K562 (cell line): ENCODE results near the gene GNAQ. TPM values are rescaled to one million over a fixed set of nuclear protein-coding genes. Genes with fewer than 3 reads are reported as not detected.

Experiments used
- ATAC-seq: fragments of 200-7000 bp; cut with Tn5 transposase; 3 replicates; pipeline ENCODE4 v1.9.1; 2020; ENCODE audit warnings: moderate library complexity
- BruUV-seq: library from RNA; stranded (reverse); fragments of 400-500 nt; replicated peaks from 2 replicates; lab custom pipeline; 2021; lab: Mats Ljungman, UMichigan
- CTCF ChIA-PET: fragments of 300-600 bp; formaldehyde crosslinking; extraction: SDS; loops from one replicate; lab custom pipeline; 2021; ENCODE audit warnings: low intra/inter-chr PET ratio; lab: Yijun Ruan, JAX
- POLR2A ChIA-PET: fragments of 300-600, 350-650 bp; sonication (Branson Sonifier 250); formaldehyde crosslinking; extraction: SDS; loops from one replicate; lab custom pipeline; 2021; ENCODE audit warnings: antibody characterized with exemption, inconsistent platforms; lab: Yijun Ruan, JAX
- DNase-seq, 4 experiments: peaks; one replicate each; pipeline versions ENCODE4 v3.0.0 to v3.0.0-alpha.2; 2011 to 2018; ENCODE audit warnings: low spot score in 3 of 4, mixed read lengths in 3 of 4; ENCODE audit errors: extremely low read depth in 1 of 4
- FAIRE-seq: peaks from 2 replicates; lab custom pipeline; 2011; peaks lifted over from hg19 to GRCh38; lab: Jason Lieb, UNC
- H2AFZ ChIP-seq: 2 replicates; pipeline ENCODE4 v1.6.0; 2011; ENCODE audit warnings: low read depth, low read length, control low read depth, inconsistent platforms
- H3K27ac ChIP-seq: fragments of 200-600 bp; 3 replicates; pipeline ENCODE4 v1.8.0; 2011; ENCODE audit warnings: low read depth, mild to moderate bottlenecking, control low read depth, inconsistent platforms, low read length, moderate library complexity, mixed read lengths; ENCODE audit errors: extremely low read depth
- H3K27me3 ChIP-seq, 2 experiments: fragments of 300-600 bp in 1 of 2; 2 replicates in 1 of 2; 3 replicates in 1 of 2; pipeline versions ENCODE4 v1.6.0 to v1.8.0; 2011; ENCODE audit warnings: inconsistent platforms in 2 of 2, low read length in 2 of 2, mild to moderate bottlenecking in 1 of 2, mixed read lengths in 1 of 2, moderate library complexity in 1 of 2; ENCODE audit not compliant: control insufficient read depth in 2 of 2, insufficient read depth in 2 of 2
- H3K36me3 ChIP-seq: fragments of 300-600 bp; 3 replicates; pipeline ENCODE4 v1.8.0; 2011; ENCODE audit warnings: mild to moderate bottlenecking, low read length, inconsistent platforms; ENCODE audit not compliant: control insufficient read depth, insufficient read depth
- H3K4me1 ChIP-seq, 2 experiments: fragments of 200-600 bp in 1 of 2; replicated peaks in 1 of 2; 2 replicates in 1 of 2; 3 replicates in 1 of 2; pipeline versions ENCODE4 v1.5.1 to v1.8.0; 2011; ENCODE audit warnings: inconsistent platforms in 2 of 2, low read length in 2 of 2, mild to moderate bottlenecking in 1 of 2, mixed read lengths in 1 of 2, moderate library complexity in 1 of 2; ENCODE audit not compliant: control insufficient read depth in 2 of 2, insufficient read depth in 2 of 2
- H3K4me2 ChIP-seq: 2 replicates; pipeline ENCODE4 v1.6.1; 2011; ENCODE audit warnings: low read length, control low read depth, inconsistent platforms, mixed read lengths; ENCODE audit not compliant: insufficient read depth
- H3K4me3 ChIP-seq: fragments of 200-600 bp; sonication (generic), shearing (Covaris generic); 2 replicates; pipeline ENCODE4 v1.5.1; 2016; ENCODE audit warnings: control low read depth, inconsistent platforms
- H3K79me2 ChIP-seq: fragments of 200-600 bp; 3 replicates; pipeline ENCODE4 v1.8.0; 2011; ENCODE audit warnings: low read length, inconsistent platforms; ENCODE audit not compliant: control insufficient read depth, insufficient read depth
- H3K9ac ChIP-seq, 2 experiments: 2 replicates each; pipeline versions ENCODE4 v1.6.0 to v1.6.1; 2011; ENCODE audit warnings: low read depth in 2 of 2, low read length in 2 of 2, control low read depth in 1 of 2, inconsistent platforms in 1 of 2, mild to moderate bottlenecking in 1 of 2, mixed read lengths in 1 of 2; ENCODE audit not compliant: insufficient read depth in 1 of 2
- H3K9me1 ChIP-seq: one replicate; pipeline ENCODE4 v1.6.0; 2011; ENCODE audit warnings: inconsistent platforms, mild to moderate bottlenecking, low read length, moderate library complexity; ENCODE audit not compliant: control insufficient read depth, insufficient read depth
- H3K9me3 ChIP-seq: replicated peaks from 2 replicates; pipeline ENCODE4 v1.5.1; 2011; ENCODE audit warnings: low read depth, low read length, inconsistent platforms; ENCODE audit not compliant: control insufficient read depth, insufficient read depth
- H4K20me1 ChIP-seq: replicated peaks from 2 replicates; pipeline ENCODE4 v1.6.1; 2011; ENCODE audit warnings: low read length, inconsistent platforms, mixed read lengths; ENCODE audit not compliant: control insufficient read depth, insufficient read depth
- ARID1B ChIP-seq: fragments of 450-650 bp; IDR thresholded peaks from 2 replicates; pipeline ENCODE4 v1.6.1; 2016; ENCODE audit warnings: antibody characterized with exemption, mild to moderate bottlenecking, inconsistent platforms
- BACH1 ChIP-seq: fragments of 200-800 bp; sonication (Bioruptor generic); IDR thresholded peaks from 2 replicates; pipeline ENCODE4 v1.6.1; 2016; ENCODE audit warnings: missing genetic modification characterization, missing compliant biosample characterization
- CBFA2T2 ChIP-seq: fragments of 450-650 bp; conservative IDR thresholded peaks from 2 replicates; pipeline ENCODE4 v1.6.1; 2017; ENCODE audit warnings: mild to moderate bottlenecking
- CREBBP ChIP-seq: IDR thresholded peaks from one replicate; pipeline ENCODE4 v1.6.1; 2012; ENCODE audit warnings: low read depth, mild to moderate bottlenecking, control low read depth, inconsistent platforms, low read length
- CREM ChIP-seq: IDR thresholded peaks from 2 replicates; pipeline ENCODE4 v1.6.1; 2014; ENCODE audit warnings: antibody characterized with exemption, low read depth
- FOXM1 ChIP-seq, 2 experiments: fragments of 450-650 bp in 1 of 2; sonication (generic) in 1 of 2; formaldehyde crosslinking in 1 of 2; IDR thresholded peaks; 2 replicates each; pipeline versions ENCODE4 v1.6.1 to v1.9.0; 2017 to 2022; ENCODE audit warnings: low read depth in 2 of 2, mild to moderate bottlenecking in 2 of 2, missing genetic modification reagents in 1 of 2, moderate library complexity in 1 of 2
- FOXP1 ChIP-seq: sonication (generic); formaldehyde crosslinking; IDR thresholded peaks from 2 replicates; pipeline ENCODE4 v1.8.0; 2022; ENCODE audit warnings: mild to moderate bottlenecking, missing genetic modification reagents
- HMBOX1 ChIP-seq: sonication (generic); IDR thresholded peaks from 2 replicates; pipeline ENCODE4 v1.6.1; 2016
- IRF1 ChIP-seq: sonication (generic); formaldehyde crosslinking; IDR thresholded peaks from 2 replicates; pipeline ENCODE4 v1.8.0; 2022; ENCODE audit warnings: missing genetic modification reagents, mild to moderate bottlenecking, borderline replicate concordance
- PCBP2 ChIP-seq: fragments of 200-400 bp; formaldehyde crosslinking; IDR thresholded peaks from 2 replicates; pipeline ENCODE4 v1.6.1; 2018; ENCODE audit warnings: low read length, low read depth, mild to moderate bottlenecking, moderate library complexity; ENCODE audit not compliant: poor library complexity, severe bottlenecking
- POLR2H ChIP-seq: IDR thresholded peaks from 2 replicates; pipeline ENCODE4 v1.6.1; 2016; ENCODE audit warnings: missing genetic modification characterization, low read depth, mild to moderate bottlenecking, control low read depth, missing compliant biosample characterization, moderate library complexity
- RBM15 ChIP-seq: fragments of 200-400 bp; formaldehyde crosslinking; IDR thresholded peaks from 2 replicates; pipeline ENCODE4 v1.6.1; 2018; ENCODE audit warnings: mild to moderate bottlenecking, low read length, moderate library complexity; ENCODE audit not compliant: insufficient read depth
- RBM22 ChIP-seq: fragments of 200-400 bp; formaldehyde crosslinking; IDR thresholded peaks from 2 replicates; pipeline ENCODE4 v1.6.1; 2018; ENCODE audit warnings: low read length, low read depth; ENCODE audit not compliant: poor library complexity, severe bottlenecking
- SAFB2 ChIP-seq: fragments of 200-400 bp; formaldehyde crosslinking; IDR thresholded peaks from 2 replicates; pipeline ENCODE4 v1.6.1; 2018; ENCODE audit warnings: borderline replicate concordance, low read length, low read depth, moderate library complexity; ENCODE audit not compliant: severe bottlenecking
- SIN3A ChIP-seq, 2 experiments: fragments of 150-350 bp in 1 of 2; IDR thresholded peaks; 2 replicates each; pipeline ENCODE4 v1.6.1; 2011 to 2016; ENCODE audit warnings: borderline replicate concordance in 2 of 2, low read depth in 2 of 2, low read length in 2 of 2, mild to moderate bottlenecking in 2 of 2, moderate library complexity in 2 of 2; ENCODE audit not compliant: control insufficient read depth in 1 of 2
- SIX5 ChIP-seq, 2 experiments: IDR thresholded peaks; 2 replicates each; pipeline ENCODE4 v1.6.1; 2011; ENCODE audit warnings: low read length in 2 of 2, borderline replicate concordance in 1 of 2, low read depth in 1 of 2, mild to moderate bottlenecking in 1 of 2, moderate library complexity in 1 of 2; ENCODE audit not compliant: insufficient read depth in 1 of 2
- SMC3 ChIP-seq: conservative IDR thresholded peaks from 2 replicates; pipeline ENCODE4 v1.6.1; 2011; ENCODE audit warnings: low read depth, low read length, improper control_type of control experiment; ENCODE audit not compliant: insufficient read depth
- ZFPM2 ChIP-seq: fragments of 250-450 bp; sonication (Bioruptor Pico); IDR thresholded peaks from 2 replicates; pipeline ENCODE4 v1.5.1; 2022; ENCODE audit warnings: mild to moderate bottlenecking
- ZNF398 ChIP-seq: fragments of 250-450 bp; sonication (Bioruptor Pico); IDR thresholded peaks from 2 replicates; pipeline ENCODE4 v1.8.0; 2021; ENCODE audit warnings: moderate library complexity, mild to moderate bottlenecking, inconsistent platforms
- WGBS: fragments of 100-300 bp; shearing (Covaris generic); methylation state at CpG from one replicate; pipeline ENCODE4 v1.1.6; 2016; ENCODE audit warnings: low coverage, mixed read lengths; ENCODE audit not compliant: insufficient coverage; ENCODE audit errors: missing lambda C conversion rate; 5-methylcytosine and 5-hydroxymethylcytosine counted together
- in situ Hi-C: fragments of 300-500 bp; cut with MboI; formaldehyde crosslinking; loops from 4 replicates; pipeline ENCODE4 v1.15.0; 2018; ENCODE audit warnings: inconsistent platforms, mixed read lengths
- intact Hi-C: fragments of 100-400 bp; cut with micrococcal nuclease; formaldehyde crosslinking; loops from 2 replicates; pipeline ENCODE4 v1.14.2; 2022
- polyA plus RNA-seq, 8 experiments: library from polyadenylated mRNA; depleted of rRNA in 4 of 8; stranded (reverse) in 5 of 8; unstranded in 3 of 8; fragments of >200 nt; fragmentation: Nextera tagmentation in 2 of 8; fragmentation: Illumina TruSeq in 1 of 8; extraction: Ambion mirVana in 2 of 8; extraction: Trizol in 1 of 8; gene quantifications; 2 replicates each; pipeline versions ENCODE4 v1.2.1 to v1.2.3, GENCODE V29; 2011 to 2014; ENCODE audit warnings: inconsistent platforms in 1 of 8, missing spikeins in 1 of 8
- total RNA-seq, 7 experiments: library from RNA; depleted of rRNA in 6 of 7; stranded (reverse); fragments of >200 nt in 6 of 7; fragmentation: Illumina TruSeq in 2 of 7; extraction: Trizol in 2 of 7; gene quantifications; 2 replicates each; pipeline versions ENCODE4 v1.2.1 to v1.2.3, GENCODE V29; 2011 to 2021; ENCODE audit warnings: low replicate concordance in 1 of 7

The GNAQ gene
- total and polyA plus RNA-seq, 9 of the 15 experiments (the other 6 are each of a cell fraction or from before 2014, with no cell fraction given) = 4.8 to 27.9 (median 17.5) TPM

- Histone ChIP-seq H3K4me1 (peaks cover 4 to 5% of the 10 kb centered on the region in 2 experiments; a peak in 2 of 5 replicates), H3K4me2 (no peak overlapping the region), H3K9me1 (no peaks in the 10 kb centered on the region), H4K20me1 (no peaks in the 10 kb centered on the region), H3K9ac (no peak overlapping the region), H3K27ac (no peak overlapping the region), H3K4me3 (no peak overlapping the region), H3K79me2 (no peaks in the 10 kb centered on the region; the same call in 2 of the 3 replicates), H3K27me3 (no peaks in the 10 kb centered on the region), H3K9me3 (no peaks in the 10 kb centered on the region; the same call in 1 of the 2 replicates), H3K36me3 (no peaks in the 10 kb centered on the region; the same call in 2 of the 3 replicates), H2AFZ (no peak overlapping the region)
- intact Hi-C loops = loop anchor here (5.0 kb wide), 2 partner anchors 76 to 321 kb away; no protein-coding TSS in a partner anchor
- WGBS = 70% methylated on average over 8 of the region's 9 CpGs
- in situ Hi-C loops = loop anchor here (10.0 kb wide), 1 partner anchor 308 kb away; no protein-coding TSS in a partner anchor
- no TSS peak for BruUV-seq
- ATAC-seq = no peak; the same call in 1 of the 3 replicates
- peak in 1 of 4 experiments; percentile 17 for DNase-seq
- POLR2A ChIA-PET = no interaction called here
- CTCF ChIA-PET = no interaction called here
- FAIRE-seq = no peak
- no peak for TF ChIP-seq SIX5 (IDR thresholded peaks at IDR 0.05; ENCODE audit: borderline replicate concordance in 1 of 2, insufficient read depth in 1 of 2, low read depth in 1 of 2, low read length in 2 of 2)
- TF ChIP-seq FOXP1 = no peak
- no peak for TF ChIP-seq IRF1 (CRISPR knock-in tag)
- TF ChIP-seq RBM15 = no peak
- no peak for TF ChIP-seq BACH1 (tag)
- no peak for TF ChIP-seq SAFB2
- no peak for TF ChIP-seq ZFPM2 (CRISPR knock-in tag)
- TF ChIP-seq FOXM1 (IDR thresholded peaks at IDR 0.05; ENCODE audit: low read depth) = no peak
- no peak for TF ChIP-seq FOXM1 (CRISPR knock-in tag; IDR thresholded peaks at IDR 0.05; ENCODE audit: low read depth)
- no peak for TF ChIP-seq POLR2H (tag)
- TF ChIP-seq HMBOX1 = no peak
- no peak for TF ChIP-seq SIN3A (IDR thresholded peaks at IDR 0.05; ENCODE audit: borderline replicate concordance in 2 of 2, control insufficient read depth in 1 of 2, low read depth in 2 of 2, low read length in 2 of 2)
- TF ChIP-seq RBM22 = no peak
- TF ChIP-seq CREBBP = no peak
- peak; percentile 60 for TF ChIP-seq CBFA2T2
- TF ChIP-seq ARID1B = peak; percentile 63
- no peak for TF ChIP-seq ZNF398 (CRISPR knock-in tag)
- no peak for TF ChIP-seq SMC3
- TF ChIP-seq CREM = no peak
- TF ChIP-seq PCBP2 = no peak
Measured at GRCh38 chr9:77753180-77753579, 278.4 kb downstream of the GNAQ start.
